GM23338 (cell line): ENCODE data around the gene CELSR1. TPM values are rescaled to one million over a fixed set of nuclear protein-coding genes. Genes with fewer than 3 reads are reported as not detected.

Experiments
- ATAC-seq: fragments of 200-7000 bp; cut with Tn5 transposase; 3 replicates; pipeline ENCODE4 v1.9.1; 2020
- DNase-seq: peaks from one replicate; pipeline ENCODE4 v3.0.0-alpha.2; 2015; ENCODE audit warnings: low spot score
- H2AFZ ChIP-seq: fragments of 200-600 bp; sonication (generic); 2 replicates; pipeline ENCODE4 v1.8.0; 2016; ENCODE audit warnings: antibody characterized with exemption, mild to moderate bottlenecking, moderate library complexity
- H3F3A ChIP-seq: fragments of 200-600 bp; sonication (generic); replicated peaks from 2 replicates; pipeline ENCODE4 v1.8.0; 2017; ENCODE audit warnings: antibody characterized with exemption, mixed run types, low read depth
- H3K27ac ChIP-seq: fragments of 200-600 bp; sonication (generic); 2 replicates; pipeline ENCODE4 v1.6.1; 2016; ENCODE audit warnings: low read depth
- H3K27me3 ChIP-seq: fragments of 200-600 bp; sonication (generic); 2 replicates; pipeline ENCODE4 v1.8.0; 2016; ENCODE audit warnings: mild to moderate bottlenecking, mixed run types, moderate library complexity; ENCODE audit not compliant: insufficient read depth
- H3K36me3 ChIP-seq: fragments of 200-600 bp; sonication (generic); 2 replicates; pipeline ENCODE4 v1.8.0; 2016; ENCODE audit warnings: mild to moderate bottlenecking; ENCODE audit not compliant: insufficient read depth
- H3K4me1 ChIP-seq: fragments of 200-600 bp; sonication (generic); 2 replicates; pipeline ENCODE4 v1.8.0; 2016; ENCODE audit warnings: mild to moderate bottlenecking, moderate library complexity; ENCODE audit not compliant: insufficient read depth
- H3K4me2 ChIP-seq: fragments of 200-600 bp; sonication (generic); 2 replicates; pipeline ENCODE4 v1.7.1; 2017; ENCODE audit warnings: mixed run types
- H3K4me3 ChIP-seq: fragments of 200-600 bp; sonication (generic); 2 replicates; pipeline ENCODE4 v1.6.1; 2016; ENCODE audit warnings: mixed run types
- H3K79me2 ChIP-seq: fragments of 200-600 bp; sonication (generic); replicated peaks from 2 replicates; pipeline ENCODE4 v1.8.0; 2017; ENCODE audit warnings: mild to moderate bottlenecking; ENCODE audit not compliant: insufficient read depth
- H3K9me2 ChIP-seq: fragments of 200-600 bp; sonication (generic); 2 replicates; pipeline ENCODE4 v1.8.0; 2017; ENCODE audit not compliant: insufficient read depth
- H4K20me1 ChIP-seq: fragments of 200-600 bp; sonication (generic); replicated peaks from 2 replicates; pipeline ENCODE4 v1.8.0; 2017; ENCODE audit warnings: mild to moderate bottlenecking; ENCODE audit not compliant: insufficient read depth
- H3K27ac Mint-ChIP-seq: 2 replicates; pipeline ENCODE4 v1.8.0; 2020; ENCODE audit warnings: inconsistent platforms, mild to moderate bottlenecking, moderate library complexity, mixed read lengths
- H3K27me3 Mint-ChIP-seq: 3 replicates; pipeline ENCODE4 v1.8.0; 2022; ENCODE audit warnings: low read depth, mild to moderate bottlenecking, moderate library complexity, mixed read lengths, inconsistent platforms; ENCODE audit not compliant: insufficient read depth, poor library complexity
- H3K36me3 Mint-ChIP-seq: 3 replicates; pipeline ENCODE4 v1.8.0; 2021; ENCODE audit warnings: low read depth, mild to moderate bottlenecking, inconsistent platforms, moderate library complexity, mixed read lengths
- H3K4me1 Mint-ChIP-seq: 3 replicates; pipeline ENCODE4 v1.8.0; 2020; ENCODE audit warnings: mild to moderate bottlenecking, inconsistent platforms, mixed read lengths
- H3K4me3 Mint-ChIP-seq: 3 replicates; pipeline ENCODE4 v1.8.0; 2021; ENCODE audit warnings: moderate library complexity, mild to moderate bottlenecking, inconsistent platforms, mixed read lengths
- H3K9me3 Mint-ChIP-seq: 3 replicates; pipeline ENCODE4 v1.8.0; 2020; ENCODE audit warnings: moderate library complexity, mild to moderate bottlenecking, inconsistent platforms, mixed read lengths
- CREB1 ChIP-seq: fragments of 250-450 bp; sonication (Bioruptor Pico); IDR thresholded peaks from 2 replicates; pipeline ENCODE4 v1.5.0; 2020; ENCODE audit warnings: low read depth, mild to moderate bottlenecking, moderate library complexity
- CTCF ChIP-seq, 2 experiments: fragments of 200-600 bp in 1 of 2; sonication (generic) in 1 of 2; conservative IDR thresholded peaks; 2 replicates each; pipeline versions ENCODE4 v1.5.1 to v1.6.1; 2016 to 2017; ENCODE audit warnings: antibody characterized with exemption in 2 of 2, low read depth in 2 of 2, mild to moderate bottlenecking in 2 of 2, moderate library complexity in 1 of 2
- EZH2 ChIP-seq: fragments of 200-600 bp; sonication (generic); IDR thresholded peaks from one replicate; pipeline ENCODE4 v1.8.0; 2017; ENCODE audit warnings: antibody characterized with exemption, mild to moderate bottlenecking, low read depth; ENCODE audit not compliant: unreplicated experiment
- EZH2phosphoT487 ChIP-seq: fragments of 200-600 bp; sonication (generic); IDR thresholded peaks from one replicate; pipeline ENCODE4 v1.8.1; 2018; ENCODE audit warnings: antibody characterized with exemption; ENCODE audit not compliant: unreplicated experiment
- JUNB ChIP-seq: IDR thresholded peaks from one replicate; pipeline ENCODE4 v1.6.1; 2016; ENCODE audit warnings: antibody characterized with exemption; ENCODE audit not compliant: unreplicated experiment
- NANOG ChIP-seq: IDR thresholded peaks from 2 replicates; pipeline ENCODE4 v1.6.1; 2016; ENCODE audit warnings: antibody characterized with exemption, borderline replicate concordance
- POLR2AphosphoS5 ChIP-seq: IDR thresholded peaks from 2 replicates; pipeline ENCODE4 v1.6.1; 2016; ENCODE audit warnings: antibody characterized with exemption, low read depth
- REST ChIP-seq: IDR thresholded peaks from one replicate; pipeline ENCODE4 v1.6.1; 2018; ENCODE audit warnings: antibody characterized with exemption; ENCODE audit not compliant: unreplicated experiment
- STAT1 ChIP-seq: IDR thresholded peaks from one replicate; pipeline ENCODE4 v1.6.1; 2016; ENCODE audit warnings: antibody characterized with exemption; ENCODE audit not compliant: unreplicated experiment
- ZNF114 ChIP-seq: fragments of 250-450 bp; sonication (Bioruptor Pico); IDR thresholded peaks from 2 replicates; pipeline ENCODE4 v1.5.0; 2020; ENCODE audit warnings: mild to moderate bottlenecking, moderate library complexity
- ZNF331 ChIP-seq: fragments of 250-450 bp; sonication (Bioruptor Pico); IDR thresholded peaks from 2 replicates; pipeline ENCODE4 v1.5.0; 2020; ENCODE audit warnings: low read depth, mild to moderate bottlenecking, moderate library complexity
- polyA plus RNA-seq: library from polyadenylated mRNA; unstranded; fragments of >200 nt; fragmentation: Nextera tagmentation; extraction: Ambion mirVana; gene quantifications from 2 replicates; pipeline ENCODE4 v1.2.1, GENCODE V29; 2016
- total RNA-seq: library from RNA; depleted of rRNA; stranded (reverse); fragments of >200 nt; shearing (Covaris generic); gene quantifications from 2 replicates; pipeline ENCODE4 v1.2.3, GENCODE V29; 2014
- TF ChIP-seq, protein P1 (sequence below): IDR thresholded peaks from 2 replicates; pipeline ENCODE4 v1.6.1; 2016; ENCODE audit warnings: antibody characterized with exemption
- TF ChIP-seq, protein P2 (sequence below): fragments of 250-450 bp; sonication (Bioruptor Pico); IDR thresholded peaks from 2 replicates; pipeline ENCODE4 v1.5.0; 2020; ENCODE audit warnings: mild to moderate bottlenecking, moderate library complexity

The CELSR1 gene
- total and polyA plus RNA-seq, 2 experiments from 2014 or later, result 4.8 to 20.4 TPM

GRCh38 chr22:46364341-46365165 lies 172.9 kb downstream of the CELSR1 start:
- Mint-ChIP-seq H3K4me3 (no peak overlapping the region), H3K27ac (no peak overlapping the region), H3K27me3 (peaks cover 2% of the 10 kb centered on the region), H3K36me3 (peaks cover 11% of the 10 kb centered on the region; the same call in 2 of the 3 replicates), H3K4me1 (peaks cover 6% of the 10 kb centered on the region), H3K9me3 (peaks cover under 1% of the 10 kb centered on the region; the same call in 1 of the 3 replicates)
- Histone ChIP-seq H3F3A (0 out of 2 replicates have a peak, but pooled peaks cover 4% of the 10 kb centered on the region), H4K20me1 (peaks cover 5% of the 10 kb centered on the region; the same call in 1 of the 2 replicates), H3K4me2 (no peak overlapping the region), H3K79me2 (no peaks in the 10 kb centered on the region), H3K9me2 (no peaks in the 10 kb centered on the region), H3K4me3 (no peak overlapping the region), H3K4me1 (peaks cover 4% of the 10 kb centered on the region; the same call in 1 of the 2 replicates), H2AFZ (no peak overlapping the region), H3K27ac (no peak overlapping the region), H3K27me3 (no peaks in the 10 kb centered on the region), H3K36me3 (no peaks in the 10 kb centered on the region)
- no peak for TF ChIP-seq JUNB
- no peak for TF ChIP-seq ZNF331 (CRISPR knock-in tag)
- no peak for TF ChIP-seq CREB1 (CRISPR knock-in tag)
- TF ChIP-seq, protein P1, sequence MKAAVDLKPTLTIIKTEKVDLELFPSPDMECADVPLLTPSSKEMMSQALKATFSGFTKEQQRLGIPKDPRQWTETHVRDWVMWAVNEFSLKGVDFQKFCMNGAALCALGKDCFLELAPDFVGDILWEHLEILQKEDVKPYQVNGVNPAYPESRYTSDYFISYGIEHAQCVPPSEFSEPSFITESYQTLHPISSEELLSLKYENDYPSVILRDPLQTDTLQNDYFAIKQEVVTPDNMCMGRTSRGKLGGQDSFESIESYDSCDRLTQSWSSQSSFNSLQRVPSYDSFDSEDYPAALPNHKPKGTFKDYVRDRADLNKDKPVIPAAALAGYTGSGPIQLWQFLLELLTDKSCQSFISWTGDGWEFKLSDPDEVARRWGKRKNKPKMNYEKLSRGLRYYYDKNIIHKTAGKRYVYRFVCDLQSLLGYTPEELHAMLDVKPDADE, result no peak
- TF ChIP-seq ZNF114 (CRISPR knock-in tag), result no peak
- TF ChIP-seq EZH2phosphoT487, result no peak
- TF ChIP-seq REST, result no peak
- TF ChIP-seq NANOG, result no peak
- TF ChIP-seq, protein P2, sequence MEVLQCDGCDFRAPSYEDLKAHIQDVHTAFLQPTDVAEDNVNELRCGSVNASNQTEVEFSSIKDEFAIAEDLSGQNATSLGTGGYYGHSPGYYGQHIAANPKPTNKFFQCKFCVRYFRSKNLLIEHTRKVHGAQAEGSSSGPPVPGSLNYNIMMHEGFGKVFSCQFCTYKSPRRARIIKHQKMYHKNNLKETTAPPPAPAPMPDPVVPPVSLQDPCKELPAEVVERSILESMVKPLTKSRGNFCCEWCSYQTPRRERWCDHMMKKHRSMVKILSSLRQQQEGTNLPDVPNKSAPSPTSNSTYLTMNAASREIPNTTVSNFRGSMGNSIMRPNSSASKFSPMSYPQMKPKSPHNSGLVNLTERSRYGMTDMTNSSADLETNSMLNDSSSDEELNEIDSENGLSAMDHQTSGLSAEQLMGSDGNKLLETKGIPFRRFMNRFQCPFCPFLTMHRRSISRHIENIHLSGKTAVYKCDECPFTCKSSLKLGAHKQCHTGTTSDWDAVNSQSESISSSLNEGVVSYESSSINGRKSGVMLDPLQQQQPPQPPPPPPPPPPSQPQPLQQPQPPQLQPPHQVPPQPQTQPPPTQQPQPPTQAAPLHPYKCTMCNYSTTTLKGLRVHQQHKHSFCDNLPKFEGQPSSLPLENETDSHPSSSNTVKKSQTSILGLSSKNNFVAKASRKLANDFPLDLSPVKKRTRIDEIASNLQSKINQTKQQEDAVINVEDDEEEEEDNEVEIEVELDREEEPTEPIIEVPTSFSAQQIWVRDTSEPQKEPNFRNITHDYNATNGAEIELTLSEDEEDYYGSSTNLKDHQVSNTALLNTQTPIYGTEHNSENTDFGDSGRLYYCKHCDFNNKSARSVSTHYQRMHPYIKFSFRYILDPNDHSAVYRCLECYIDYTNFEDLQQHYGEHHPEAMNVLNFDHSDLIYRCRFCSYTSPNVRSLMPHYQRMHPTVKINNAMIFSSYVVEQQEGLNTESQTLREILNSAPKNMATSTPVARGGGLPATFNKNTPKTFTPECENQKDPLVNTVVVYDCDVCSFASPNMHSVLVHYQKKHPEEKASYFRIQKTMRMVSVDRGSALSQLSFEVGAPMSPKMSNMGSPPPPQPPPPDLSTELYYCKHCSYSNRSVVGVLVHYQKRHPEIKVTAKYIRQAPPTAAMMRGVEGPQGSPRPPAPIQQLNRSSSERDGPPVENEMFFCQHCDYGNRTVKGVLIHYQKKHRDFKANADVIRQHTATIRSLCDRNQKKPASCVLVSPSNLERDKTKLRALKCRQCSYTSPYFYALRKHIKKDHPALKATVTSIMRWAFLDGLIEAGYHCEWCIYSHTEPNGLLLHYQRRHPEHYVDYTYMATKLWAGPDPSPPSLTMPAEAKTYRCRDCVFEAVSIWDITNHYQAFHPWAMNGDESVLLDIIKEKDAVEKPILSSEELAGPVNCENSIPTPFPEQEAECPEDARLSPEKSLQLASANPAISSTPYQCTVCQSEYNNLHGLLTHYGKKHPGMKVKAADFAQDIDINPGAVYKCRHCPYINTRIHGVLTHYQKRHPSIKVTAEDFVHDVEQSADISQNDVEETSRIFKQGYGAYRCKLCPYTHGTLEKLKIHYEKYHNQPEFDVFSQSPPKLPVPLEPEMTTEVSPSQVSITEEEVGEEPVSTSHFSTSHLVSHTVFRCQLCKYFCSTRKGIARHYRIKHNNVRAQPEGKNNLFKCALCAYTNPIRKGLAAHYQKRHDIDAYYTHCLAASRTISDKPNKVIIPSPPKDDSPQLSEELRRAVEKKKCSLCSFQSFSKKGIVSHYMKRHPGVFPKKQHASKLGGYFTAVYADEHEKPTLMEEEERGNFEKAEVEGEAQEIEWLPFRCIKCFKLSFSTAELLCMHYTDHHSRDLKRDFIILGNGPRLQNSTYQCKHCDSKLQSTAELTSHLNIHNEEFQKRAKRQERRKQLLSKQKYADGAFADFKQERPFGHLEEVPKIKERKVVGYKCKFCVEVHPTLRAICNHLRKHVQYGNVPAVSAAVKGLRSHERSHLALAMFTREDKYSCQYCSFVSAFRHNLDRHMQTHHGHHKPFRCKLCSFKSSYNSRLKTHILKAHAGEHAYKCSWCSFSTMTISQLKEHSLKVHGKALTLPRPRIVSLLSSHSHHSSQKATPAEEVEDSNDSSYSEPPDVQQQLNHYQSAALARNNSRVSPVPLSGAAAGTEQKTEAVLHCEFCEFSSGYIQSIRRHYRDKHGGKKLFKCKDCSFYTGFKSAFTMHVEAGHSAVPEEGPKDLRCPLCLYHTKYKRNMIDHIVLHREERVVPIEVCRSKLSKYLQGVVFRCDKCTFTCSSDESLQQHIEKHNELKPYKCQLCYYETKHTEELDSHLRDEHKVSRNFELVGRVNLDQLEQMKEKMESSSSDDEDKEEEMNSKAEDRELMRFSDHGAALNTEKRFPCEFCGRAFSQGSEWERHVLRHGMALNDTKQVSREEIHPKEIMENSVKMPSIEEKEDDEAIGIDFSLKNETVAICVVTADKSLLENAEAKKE (CRISPR knock-in tag), result no peak
- TF ChIP-seq POLR2AphosphoS5, result no peak
- no peak for TF ChIP-seq EZH2
- no peak for TF ChIP-seq CTCF (conservative IDR thresholded peaks at IDR 0.05; ENCODE audit: low read depth in 2 of 2)
- no peak for TF ChIP-seq STAT1
- no peak for ATAC-seq
- DNase-seq, result no peak
